Measurements from ENCODE around the gene KCNK10.

Gene KCNK10

DNA sequence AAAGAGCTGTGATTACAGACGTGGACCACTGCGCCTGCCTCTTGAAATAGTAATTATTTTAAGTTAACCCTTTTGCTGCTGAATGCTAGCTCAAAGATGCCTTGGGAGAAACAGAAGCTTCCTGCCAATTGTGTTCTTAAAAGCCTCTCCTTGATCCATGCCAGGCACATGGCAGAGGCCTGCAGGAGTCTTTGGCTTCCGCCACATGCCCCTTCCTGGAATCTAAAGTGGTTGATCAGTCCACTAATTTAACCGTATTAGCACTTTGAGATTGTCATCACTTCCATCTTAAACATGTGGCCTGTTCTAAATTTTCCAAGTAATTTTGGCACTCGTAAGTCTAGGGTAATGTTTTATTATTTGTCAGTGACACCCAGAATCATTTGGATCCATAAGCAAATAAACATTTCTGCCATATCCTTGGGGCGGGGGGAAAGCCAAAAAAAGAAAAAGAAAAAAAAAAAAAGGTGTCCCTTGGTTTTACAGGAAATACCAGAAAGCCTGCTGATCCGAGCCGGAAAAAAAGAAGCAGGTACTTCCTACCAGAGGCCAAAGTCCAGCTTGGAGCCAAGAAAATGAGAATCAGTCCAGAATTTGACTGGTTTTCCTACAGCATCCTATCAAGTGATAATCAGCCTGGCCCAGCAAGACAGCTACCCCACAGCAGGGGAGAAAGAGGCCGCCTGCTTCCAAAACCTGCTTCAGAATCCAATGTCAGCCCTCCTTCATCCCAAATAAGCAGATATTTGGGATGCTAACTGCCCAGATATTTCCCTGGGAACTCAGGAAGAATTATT lies 104.8 kb downstream of the KCNK10 start:
- DNase-seq: no peak

DNA sequence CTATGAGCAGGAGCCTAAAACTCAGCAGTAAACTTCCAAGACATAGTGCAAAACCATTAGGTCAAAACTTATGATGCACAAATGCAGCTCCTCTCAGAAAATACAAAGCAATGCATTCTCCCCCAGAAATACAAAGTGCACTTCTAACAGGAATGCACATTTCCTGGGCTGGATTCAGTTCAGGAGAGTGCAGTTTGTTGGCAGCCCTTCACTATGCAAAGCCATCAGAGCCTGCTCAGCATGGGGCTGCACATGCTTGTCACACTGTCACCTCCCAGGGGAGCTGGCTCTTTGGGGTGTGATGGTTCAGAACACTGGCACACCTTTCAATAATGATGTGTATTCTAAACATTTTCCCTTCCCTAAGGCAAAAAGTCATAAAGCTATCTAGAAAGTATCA lies 110.4 kb downstream of the KCNK10 start:
- no peak for DNase-seq

DNA sequence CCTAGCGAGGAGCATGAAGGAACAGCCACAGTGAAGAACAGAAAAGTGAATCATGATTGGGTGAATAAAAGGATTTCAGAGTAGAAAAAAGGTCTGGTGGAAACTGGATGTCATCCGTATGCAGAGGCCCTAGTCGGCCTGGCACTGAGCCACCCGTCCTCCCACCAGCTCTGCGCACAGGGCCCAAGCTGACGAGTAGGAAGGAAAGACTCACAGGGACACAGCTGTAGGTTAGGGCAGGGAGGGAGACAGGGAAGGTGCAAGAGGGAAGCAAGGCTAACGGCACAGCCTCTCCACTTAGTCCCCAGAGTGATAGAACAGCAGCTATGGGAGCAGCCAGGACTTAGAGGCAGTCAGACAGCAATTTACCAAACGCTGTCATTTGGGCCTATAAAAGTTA lies 112.6 kb downstream of the KCNK10 start:
- no peak for DNase-seq

DNA sequence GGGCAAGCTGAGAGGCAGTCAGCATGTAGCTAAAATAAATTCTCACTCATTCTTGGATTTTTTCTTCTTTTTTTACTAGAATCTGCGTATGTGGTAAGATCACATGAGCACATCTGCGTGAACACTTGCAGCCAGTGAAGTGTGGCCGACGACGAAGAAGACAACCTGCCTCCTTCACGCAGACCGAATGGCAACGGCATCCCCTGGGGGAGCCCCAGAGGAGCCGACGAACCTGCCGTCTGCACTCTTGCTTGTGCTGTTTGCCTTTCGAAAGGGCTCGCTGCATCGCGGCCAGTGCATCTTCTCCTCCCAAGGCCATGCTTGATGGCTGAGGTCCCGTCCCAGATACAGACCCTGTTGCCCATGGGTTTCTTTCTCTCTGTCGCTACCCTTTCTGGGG lies 113.8 kb downstream of the KCNK10 start:
- no peak for DNase-seq

DNA sequence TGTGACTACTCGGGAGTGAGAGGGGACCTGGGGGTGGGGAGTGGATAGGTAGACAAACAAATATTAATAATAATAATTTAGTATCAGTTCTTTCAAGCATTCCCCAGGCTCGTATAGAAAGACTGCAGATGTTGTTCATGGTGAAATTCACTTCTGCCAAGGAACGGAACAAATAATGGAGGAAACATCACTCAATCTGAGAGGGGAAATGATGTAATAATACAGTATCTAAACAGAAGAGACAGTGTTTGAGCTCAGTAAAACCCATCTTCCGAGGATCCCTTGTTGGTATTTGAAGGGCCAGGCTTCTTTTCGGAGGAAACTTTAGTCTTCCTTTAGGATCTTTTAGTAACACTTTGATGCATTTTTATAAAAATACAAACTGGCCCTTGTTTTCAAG lies 114.2 kb downstream of the KCNK10 start:
- DNase-seq: no peak

DNA sequence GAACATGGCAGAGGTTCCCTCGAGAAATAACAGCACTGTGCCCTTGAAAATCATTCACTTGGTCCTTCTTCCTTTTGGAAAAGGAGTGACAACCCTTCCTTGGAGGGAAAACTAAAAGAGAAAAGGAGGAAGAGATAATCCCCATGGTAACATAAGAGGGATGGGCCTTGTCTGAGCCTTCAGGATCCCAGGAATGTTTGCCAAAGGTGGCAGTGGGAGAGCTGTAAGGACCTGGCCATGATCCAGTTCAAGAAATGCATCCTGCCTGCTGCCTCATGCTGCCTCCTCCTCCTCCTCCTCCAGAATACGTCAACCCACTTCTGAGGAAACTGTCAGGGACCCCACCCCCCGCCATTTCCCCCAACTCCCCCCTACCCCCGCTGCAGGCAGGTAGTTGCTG lies 118.8 kb downstream of the KCNK10 start:
- no peak for DNase-seq

DNA sequence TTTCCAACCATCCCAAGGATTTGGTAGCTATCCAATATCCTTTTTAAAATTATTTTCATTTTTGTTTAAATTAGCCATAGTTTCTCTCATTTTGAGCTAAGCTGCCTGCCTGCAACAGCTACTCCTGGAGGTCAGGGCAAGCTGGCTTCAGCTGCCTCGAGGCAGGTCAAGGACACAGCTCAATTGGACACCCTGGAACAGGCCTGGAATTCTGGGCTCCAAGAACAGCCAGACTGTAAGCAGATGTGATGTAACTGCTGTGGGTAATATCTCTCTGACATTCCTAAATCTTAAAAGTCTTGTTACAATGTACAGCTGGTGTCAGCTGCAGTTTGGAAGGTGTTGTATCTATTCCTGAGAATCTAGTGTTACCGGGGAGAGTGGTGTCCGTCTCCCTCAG lies 119.8 kb downstream of the KCNK10 start:
- DNase-seq: no peak

DNA sequence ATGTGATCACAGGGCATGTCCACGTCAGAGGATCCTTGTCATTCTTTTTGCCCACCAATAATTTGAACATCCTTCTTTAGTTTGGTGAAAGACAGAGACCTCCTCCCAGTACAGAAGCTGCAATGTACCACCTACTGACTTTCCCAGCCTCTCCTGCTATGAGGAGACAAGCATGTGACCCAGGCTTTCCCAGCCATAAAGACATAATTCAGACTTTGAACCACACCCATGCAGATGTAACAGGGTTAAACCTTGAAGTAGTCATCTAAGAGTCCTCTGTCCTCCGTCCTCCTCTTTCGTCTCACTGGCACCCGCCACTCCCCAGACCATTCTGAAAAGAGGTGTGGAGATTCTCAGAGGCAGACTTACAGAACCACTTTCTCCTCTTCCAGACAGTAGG lies 120.8 kb downstream of the KCNK10 start:
- no peak for DNase-seq

DNA sequence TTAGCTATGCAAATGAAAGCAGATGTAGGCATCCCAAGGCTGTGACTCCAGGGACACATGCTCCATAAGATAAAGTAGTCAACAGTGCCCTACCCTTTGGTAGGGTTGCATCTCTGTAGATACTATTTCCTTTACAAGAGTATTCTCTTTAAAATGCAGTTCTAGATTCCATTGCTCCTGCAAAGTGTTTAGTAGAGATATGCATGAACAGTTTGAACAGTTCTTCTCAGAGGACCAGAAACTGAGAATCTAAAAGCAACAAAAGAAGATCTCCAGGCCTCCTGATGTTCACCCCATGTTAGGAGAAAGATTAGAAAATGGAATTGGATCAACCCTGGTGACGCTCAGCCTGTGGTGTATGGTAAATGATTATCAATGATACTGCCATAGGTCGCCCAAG lies 121.2 kb downstream of the KCNK10 start:
- DNase-seq: no peak

DNA sequence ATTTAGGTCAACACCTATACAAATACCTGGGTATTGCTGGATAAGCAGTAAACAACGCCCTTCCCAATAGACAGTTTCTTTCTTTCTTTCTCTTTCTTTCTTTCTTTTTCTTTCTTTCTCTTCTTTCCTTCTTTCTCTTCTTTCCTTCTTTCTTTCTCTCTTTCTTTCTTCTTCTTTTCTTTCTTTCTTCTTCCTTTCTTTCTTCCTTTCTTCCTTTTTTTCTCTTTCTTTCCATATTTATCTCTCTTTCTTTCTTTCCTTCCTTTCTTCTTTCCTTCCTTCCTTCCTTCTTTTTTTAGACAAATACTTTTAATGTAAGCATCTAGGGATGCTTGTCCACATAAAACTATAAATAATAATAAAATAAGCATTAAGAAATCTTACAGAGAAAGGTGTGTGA lies 123.2 kb downstream of the KCNK10 start:
- no peak for DNase-seq

DNA sequence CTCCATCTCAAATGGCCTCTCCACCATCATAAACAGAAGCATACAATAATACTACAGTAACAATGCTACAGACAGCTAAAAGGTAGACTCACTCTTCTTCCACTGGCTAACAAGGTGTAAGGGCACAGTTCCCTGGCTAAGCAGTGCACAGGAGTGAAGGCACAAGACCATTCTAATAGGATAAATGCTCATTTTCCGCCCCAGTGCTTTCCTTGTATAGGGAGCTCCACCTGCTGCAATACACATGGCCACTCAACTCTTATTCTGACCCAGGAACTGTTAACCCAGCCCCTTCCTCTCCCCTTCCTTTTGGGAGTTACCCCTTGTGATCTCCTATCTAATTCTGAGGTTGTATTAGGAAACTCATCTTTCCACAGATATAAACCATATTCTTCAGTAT lies 124.6 kb downstream of the KCNK10 start:
- peak; percentile 25 for DNase-seq

DNA sequence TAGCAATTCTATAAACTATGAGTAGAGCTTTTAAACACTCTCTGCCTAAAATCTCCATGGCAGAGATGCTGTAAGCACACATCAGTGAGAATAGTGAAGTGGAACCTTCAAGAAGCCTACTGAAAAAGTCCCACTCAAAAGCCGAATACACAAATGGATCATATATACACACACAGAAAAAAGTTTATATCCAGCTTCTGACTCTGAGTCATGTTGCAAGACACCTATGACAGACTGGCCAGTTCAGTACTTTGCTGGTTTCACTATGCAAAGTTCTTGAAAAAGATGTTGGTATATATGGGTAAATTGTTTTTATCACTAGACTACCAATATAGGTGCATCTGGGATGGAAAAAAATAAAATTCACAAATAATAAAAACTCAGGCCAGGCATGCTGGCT lies 126.1 kb downstream of the KCNK10 start:
- no peak for DNase-seq

DNA sequence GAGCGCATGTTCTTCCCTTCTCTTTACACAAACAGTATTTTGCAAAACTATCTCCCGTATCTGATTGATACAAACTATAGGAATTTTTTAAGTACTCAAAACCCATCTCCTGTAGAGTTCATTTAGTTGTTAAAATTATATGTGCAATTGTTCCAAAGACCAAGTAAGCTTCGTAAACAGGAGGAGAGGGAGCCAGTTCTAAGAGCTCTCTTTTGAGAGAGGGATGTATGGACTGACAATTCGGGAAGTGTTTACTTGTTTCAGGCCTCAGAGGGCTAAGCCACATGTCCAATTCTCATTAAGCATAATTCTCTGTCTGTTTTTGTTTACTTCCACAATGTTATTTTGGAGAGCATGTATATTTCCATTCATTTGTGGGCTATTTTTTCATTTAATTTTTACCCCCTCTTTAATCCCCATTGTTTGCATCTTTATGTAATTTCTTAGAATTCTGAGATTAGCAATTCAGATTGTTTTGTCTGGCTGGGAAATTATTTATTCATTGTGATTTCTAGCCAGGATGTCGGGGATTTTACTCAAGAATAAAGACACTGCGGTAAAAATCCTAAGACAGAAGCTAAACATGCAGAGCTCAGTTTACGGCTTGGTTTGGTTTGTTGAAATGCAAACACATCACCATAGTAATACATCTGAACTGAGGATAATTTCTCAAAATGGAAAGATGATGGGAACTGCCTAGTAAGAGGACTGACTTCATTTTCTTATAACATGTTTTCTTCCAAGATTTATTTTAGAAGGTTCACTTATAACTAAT lies 126.8 kb downstream of the KCNK10 start:
- DNase-seq: no peak

DNA sequence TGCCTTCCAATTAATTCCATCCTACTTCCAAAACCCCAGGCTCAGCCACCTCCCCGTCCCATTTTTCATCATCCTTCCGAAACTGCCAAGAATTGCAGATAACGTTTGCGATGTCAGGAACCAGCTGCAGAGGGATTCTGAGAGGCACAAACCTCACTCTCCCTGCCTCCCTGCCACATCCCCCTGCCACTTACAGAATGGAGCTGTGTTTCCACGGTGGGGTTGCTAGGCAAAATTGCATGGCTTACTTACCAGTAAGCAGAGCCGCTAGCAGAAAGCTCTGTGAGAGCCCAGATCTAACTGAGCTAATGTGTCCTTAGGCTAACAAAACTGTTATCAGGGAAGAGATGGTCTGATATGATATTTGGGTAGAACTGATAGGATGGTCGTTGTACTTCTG lies 127.4 kb downstream of the KCNK10 start:
- no peak for DNase-seq

DNA sequence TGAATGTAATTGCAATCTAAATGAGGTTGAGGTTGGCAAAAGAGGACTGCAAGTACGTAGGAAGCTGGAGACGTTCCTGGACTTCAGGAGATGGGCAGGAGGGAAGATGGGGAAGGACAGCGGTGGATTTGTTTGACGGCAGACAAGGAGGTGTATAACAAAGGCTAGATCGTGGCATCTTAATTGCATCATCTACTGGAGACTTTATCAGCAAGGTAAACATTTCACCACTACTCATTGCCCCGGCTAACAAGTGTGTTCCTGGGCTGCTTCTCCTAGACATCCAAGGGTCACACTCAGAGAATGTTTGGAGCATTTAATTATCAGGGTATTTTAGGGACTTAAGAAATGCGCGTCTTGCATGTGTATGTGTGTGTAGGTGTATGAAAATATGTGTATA lies 128.5 kb downstream of the KCNK10 start:
- DNase-seq: no peak

DNA sequence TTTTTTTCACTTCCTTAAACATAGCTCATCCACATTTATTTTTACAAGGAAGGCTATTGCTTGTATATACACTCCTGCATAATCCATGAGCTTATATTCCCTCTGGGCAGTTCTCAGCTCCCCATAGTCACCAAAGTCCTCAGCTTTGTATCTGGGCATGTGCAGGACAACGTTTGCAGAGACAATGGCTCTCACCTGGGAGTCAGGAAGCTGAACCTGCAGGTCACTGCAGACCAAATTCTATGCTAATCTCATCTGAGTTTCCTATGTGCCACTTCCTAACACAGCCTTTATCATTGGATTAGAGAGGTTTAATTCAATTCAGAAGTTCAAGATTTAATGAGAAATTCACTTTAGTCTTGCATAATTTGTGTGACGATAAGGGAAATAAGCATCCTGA lies 131.5 kb downstream of the KCNK10 start:
- no peak for DNase-seq

DNA sequence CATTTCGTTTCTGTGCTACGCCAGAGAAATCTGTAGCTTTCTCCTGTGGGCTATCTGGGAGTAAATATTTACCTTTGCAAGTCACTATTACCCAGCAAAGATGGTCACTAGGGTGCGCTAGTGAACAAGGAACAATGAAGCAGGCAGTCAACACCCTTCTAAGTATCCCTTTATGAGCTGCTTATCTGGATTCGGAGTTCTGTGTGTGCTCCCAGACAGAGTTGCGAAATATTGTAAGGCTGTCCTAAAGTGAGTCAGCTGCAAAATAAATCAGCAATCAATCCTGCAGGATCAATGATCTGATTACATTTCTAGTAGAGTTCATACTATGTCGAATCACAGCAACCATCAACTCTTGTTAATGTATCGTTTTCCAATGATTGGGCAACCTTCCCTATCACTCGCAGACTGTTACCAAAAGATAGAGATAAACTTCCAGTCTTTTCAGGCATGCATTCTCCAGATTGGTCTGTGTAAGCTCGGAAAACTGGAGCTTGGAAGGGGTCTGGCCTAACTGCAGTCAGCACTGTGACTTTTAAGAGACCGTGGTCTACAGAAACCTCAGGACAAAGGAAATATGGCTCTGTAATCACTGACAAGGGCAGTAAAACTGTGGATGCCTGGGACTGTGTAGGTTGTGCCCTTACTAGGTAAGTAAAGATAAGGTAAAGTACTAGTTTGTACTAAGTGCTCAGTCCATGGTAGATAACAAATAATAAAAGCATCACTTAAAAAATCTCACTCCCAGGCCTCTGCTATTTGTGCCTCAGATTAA lies 133.5 kb downstream of the KCNK10 start:
- DNase-seq: peak; percentile 88

DNA sequence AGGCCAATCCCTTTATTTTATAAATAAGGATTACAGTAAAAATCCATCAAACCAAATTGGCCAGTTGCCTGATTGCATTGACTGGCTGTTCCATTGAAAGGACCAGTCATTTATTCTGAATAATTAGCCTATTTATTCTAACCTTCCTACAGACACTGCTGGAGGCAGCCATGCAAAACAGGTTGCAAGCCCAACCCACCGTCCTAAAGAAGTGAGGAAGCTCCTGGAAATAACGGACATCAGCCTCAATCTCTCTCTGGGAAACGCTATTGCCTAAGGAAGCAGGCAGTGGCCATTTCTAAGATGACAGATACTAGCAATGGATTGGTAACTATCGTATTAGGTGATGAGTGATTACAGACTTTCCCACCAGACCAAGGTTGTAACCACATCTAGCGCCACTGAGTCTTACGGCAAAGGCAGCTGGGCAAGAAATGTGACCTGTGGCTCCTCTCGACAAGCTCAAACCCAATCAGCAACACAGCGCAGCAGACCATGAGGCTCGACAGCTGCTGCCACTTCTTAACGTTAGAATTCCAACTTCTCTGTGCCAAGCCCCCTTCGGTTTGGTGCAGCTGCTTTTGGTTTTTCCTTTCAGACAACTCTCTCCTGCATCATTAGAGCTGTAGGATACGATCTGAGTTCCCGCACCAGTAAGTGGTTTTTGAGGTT lies 134.2 kb downstream of the KCNK10 start:
- peak; percentile 84 for DNase-seq

DNA sequence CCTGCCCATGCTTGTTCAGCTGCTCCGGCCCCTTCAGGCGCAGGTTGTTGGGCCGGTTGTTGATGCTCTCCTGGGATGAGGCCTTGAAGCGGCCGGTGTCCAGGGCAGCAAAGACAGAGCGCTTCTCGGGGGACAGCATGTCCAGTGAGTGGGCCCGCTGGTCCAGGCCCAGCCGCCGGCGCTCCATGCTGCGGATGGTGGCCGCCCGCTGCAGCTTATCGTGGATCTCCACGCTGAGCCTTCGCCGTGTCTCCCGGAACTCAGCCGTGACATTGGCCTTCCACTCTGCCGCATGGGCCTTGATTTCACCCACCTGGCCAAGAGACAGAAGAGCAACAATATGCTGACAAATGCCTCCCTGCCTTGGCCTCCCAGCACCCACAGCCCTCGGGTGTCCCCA lies 137.2 kb downstream of the KCNK10 start:
- no peak for DNase-seq

DNA sequence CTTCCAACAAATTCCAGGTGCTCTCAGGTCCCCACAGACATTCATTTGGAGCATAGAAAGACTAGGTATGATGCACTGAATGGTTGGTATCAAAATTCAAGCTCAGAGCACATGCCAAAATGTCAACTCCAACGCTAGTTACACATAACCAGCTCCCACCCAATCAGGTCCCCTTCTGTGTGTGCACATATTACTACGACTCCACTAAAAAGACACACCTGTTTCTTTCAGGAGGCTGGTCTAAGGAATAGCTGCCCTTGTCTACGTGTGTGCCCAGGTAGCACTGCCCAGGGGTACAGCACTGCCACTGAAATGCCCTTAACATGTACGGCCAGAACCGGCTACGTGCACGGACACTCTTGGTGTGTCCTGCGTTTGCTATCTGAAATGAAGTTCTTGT lies 138.1 kb downstream of the KCNK10 start:
- no peak for DNase-seq

DNA sequence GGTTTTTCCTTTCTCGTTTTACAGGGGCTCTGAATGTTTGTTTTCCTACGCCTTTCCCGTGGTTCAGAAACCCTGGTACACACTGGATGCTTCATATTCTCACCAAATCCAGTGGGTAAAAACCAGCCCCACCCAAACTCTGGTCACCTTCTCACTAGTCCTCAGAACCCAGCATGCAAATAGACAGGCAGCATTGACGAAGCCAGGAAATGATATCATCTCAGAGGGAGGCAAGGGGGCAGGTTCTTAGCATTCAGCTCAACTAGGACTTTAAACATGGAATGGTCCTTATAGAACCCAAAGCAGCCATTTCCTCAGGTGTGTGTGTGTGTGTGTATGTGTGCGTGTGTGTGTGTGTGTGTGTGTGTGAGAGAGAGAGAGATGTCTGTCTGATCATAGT lies 142.0 kb downstream of the KCNK10 start:
- no peak for DNase-seq

DNA sequence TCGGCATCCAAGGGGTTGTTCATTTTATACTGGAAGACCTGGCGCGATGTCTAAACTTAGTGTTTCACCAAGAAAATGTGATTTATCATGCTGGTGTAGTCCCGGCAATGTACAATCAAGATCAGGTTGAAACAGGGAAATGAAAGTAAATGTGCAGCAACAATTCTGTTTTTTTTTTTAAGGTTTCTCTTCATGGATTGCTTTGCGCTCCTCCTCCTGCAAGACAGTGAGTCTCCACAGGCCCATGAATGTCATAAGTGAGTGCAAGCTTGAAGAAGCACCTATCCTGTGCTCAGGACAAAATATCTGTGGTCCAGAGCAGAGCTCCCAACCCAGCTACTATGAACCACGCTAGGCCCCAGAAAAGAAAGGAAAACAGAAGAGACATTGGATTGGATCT lies 143.4 kb downstream of the KCNK10 start:
- DNase-seq: no peak

DNA sequence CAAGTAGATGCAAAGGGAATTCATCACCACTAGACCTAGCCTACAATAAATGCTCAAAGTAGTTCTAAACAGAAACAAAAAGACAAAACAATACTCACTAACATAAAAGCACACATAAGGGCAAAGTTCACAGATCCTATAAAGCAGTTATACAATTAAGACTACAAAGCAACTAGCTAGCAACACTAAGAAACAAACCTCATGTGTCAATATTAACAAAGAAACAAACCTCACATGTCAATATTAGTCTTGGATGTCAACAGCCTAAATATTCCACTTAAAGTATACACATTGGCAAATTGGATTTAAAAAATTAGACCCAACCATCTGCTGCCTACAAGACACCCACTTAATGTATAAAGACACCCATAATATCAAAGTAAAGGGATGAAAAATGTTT lies 152.7 kb downstream of the KCNK10 start:
- no peak for DNase-seq
